CD4-positive, alpha-beta T cell treated with Interferon alpha-2 for 1 hour (primary cell): ENCODE data around the gene LECT2.
A peak's percentile ranks its signal among the peaks of the same experiment; 100 is the strongest.

Experiments used
- DNase-seq, 2 donors: peaks; one replicate each; pipeline ENCODE4 v3.0.0-alpha.2; 2020 to 2022

The LECT2 gene

GRCh38 chr5:135954899-135955298 lies at the start of gene LECT2:
Gene LECT2 (minus strand): TSS chr5:135954983. CDS start chr5:135954833, 150 bp downstream.
- no peak for DNase-seq

GRCh38 chr5:136004436-136004835 lies 49.7 kb upstream of the LECT2 start:
- DNase-seq: no peak

GRCh38 chr5:136001466-136001981 lies 46.7 kb upstream of the LECT2 start:
- no peak for DNase-seq

GRCh38 chr5:136000932-136001331 lies 46.1 kb upstream of the LECT2 start:
- no peak for DNase-seq

GRCh38 chr5:136000147-136000546 lies 45.4 kb upstream of the LECT2 start:
- DNase-seq: no peak

- DNase-seq: peak in 1 of 2 donors; percentile 31
Observed at GRCh38 chr5:135999406-136000139, 44.8 kb upstream of the LECT2 start.

GRCh38 chr5:135998889-135999288 lies 44.1 kb upstream of the LECT2 start:
- DNase-seq: no peak

GRCh38 chr5:135997673-135998335 lies 43.0 kb upstream of the LECT2 start:
- DNase-seq: no peak

GRCh38 chr5:135996611-135997010 lies 41.8 kb upstream of the LECT2 start:
- DNase-seq: no peak

- DNase-seq: no peak
Observed at GRCh38 chr5:135995976-135996375, 41.2 kb upstream of the LECT2 start.

GRCh38 chr5:135993880-135994636 lies 39.3 kb upstream of the LECT2 start:
- no peak for DNase-seq

- no peak for DNase-seq
Observed at GRCh38 chr5:135993335-135993879, 38.6 kb upstream of the LECT2 start.

GRCh38 chr5:135991429-135991828 lies 36.6 kb upstream of the LECT2 start:
- no peak for DNase-seq

GRCh38 chr5:135990528-135991255 lies 35.9 kb upstream of the LECT2 start:
- no peak for DNase-seq

- no peak for DNase-seq
Observed at GRCh38 chr5:135989686-135990085, 34.9 kb upstream of the LECT2 start.

GRCh38 chr5:135988546-135988945 lies 33.8 kb upstream of the LECT2 start:
- DNase-seq: no peak

- no peak for DNase-seq
Observed at GRCh38 chr5:135986891-135987401, 32.2 kb upstream of the LECT2 start.

- no peak for DNase-seq
Observed at GRCh38 chr5:135986401-135986800, 31.6 kb upstream of the LECT2 start.

GRCh38 chr5:135985951-135986350 lies 31.2 kb upstream of the LECT2 start:
- DNase-seq: no peak

GRCh38 chr5:135980620-135981019 lies 25.8 kb upstream of the LECT2 start:
- DNase-seq: no peak

- DNase-seq: no peak
Observed at GRCh38 chr5:135979510-135979909, 24.7 kb upstream of the LECT2 start.

GRCh38 chr5:135978993-135979392 lies 24.2 kb upstream of the LECT2 start:
- no peak for DNase-seq
